ENCODE measurements around the gene SF3B1. TPM values are rescaled to one million over a fixed set of nuclear protein-coding genes. Genes with fewer than 3 reads are reported as not detected.
"Not testable (repeated sequence)": the region's sequence is repeated elsewhere in the genome, so short reads cannot be mapped to it uniquely, and the experiment has no call there.

The SF3B1 gene
- total RNA-seq, 2 donors from 2014 or later = 361 to 396 TPM

GRCh38 chr2:197349699-197350098 is 85.1 kb downstream of the SF3B1 start:
- TF ChIP-seq POLR2A (IDR thresholded peaks at IDR 0.05) = no peak
- TF ChIP-seq CTCF (IDR thresholded peaks at IDR 0.05) = no peak
- ATAC-seq (no peak), DNase-seq (no peak)
- no peaks in the 10 kb centered on the region for H3K27me3 ChIP-seq
- no peaks in the 10 kb centered on the region for H3K4me1 ChIP-seq
- H3K9me3 ChIP-seq = no peaks in the 10 kb centered on the region
- intact Hi-C loops (cut with DNase I) = no loop called here
- no peak overlapping the region for H3K4me3 ChIP-seq
- WGBS, 2 donors = 75 to 87% methylated on average over 2 of the region's 2 CpGs
- H3K36me3 ChIP-seq (replicated peaks in 1 of 2; ENCODE audit: insufficient read depth in 1 of 2, low read depth in 2 of 2) = no peaks in the 10 kb centered on the region
- H3K27ac ChIP-seq = no peak overlapping the region

- DNase-seq (no peak), ATAC-seq (no peak)
- no peak for TF ChIP-seq CTCF (IDR thresholded peaks at IDR 0.05)
- TF ChIP-seq POLR2A (IDR thresholded peaks at IDR 0.05) = no peak
- 52 to 64% methylated on average over 4 to 5 of the region's 5 CpGs for WGBS, 2 donors
- Histone ChIP-seq H3K27me3 (no peaks in the 10 kb centered on the region), H3K27ac (no peak overlapping the region), H3K9me3 (no peaks in the 10 kb centered on the region), H3K4me3 (no peak overlapping the region), H3K36me3 (replicated peaks in 1 of 2; ENCODE audit: insufficient read depth in 1 of 2, low read depth in 2 of 2) (no peaks in the 10 kb centered on the region), H3K4me1 (no peaks in the 10 kb centered on the region)
- intact Hi-C loops (cut with DNase I) = no loop called here
These were observed 86.0 kb downstream of the SF3B1 start for GRCh38 chr2:197348721-197349360.

GRCh38 chr2:197345846-197346370 is 88.9 kb downstream of the SF3B1 start:
- Histone ChIP-seq H3K9me3 (no peaks in the 10 kb centered on the region), H3K4me3 (no peak overlapping the region), H3K27me3 (no peaks in the 10 kb centered on the region), H3K4me1 (no peaks in the 10 kb centered on the region), H3K36me3 (replicated peaks in 1 of 2; ENCODE audit: insufficient read depth in 1 of 2, low read depth in 2 of 2) (no peaks in the 10 kb centered on the region), H3K27ac (no peak overlapping the region)
- DNase-seq (no peak), ATAC-seq (no peak)
- WGBS, 2 donors = 87 to 88% methylated on average over 5 of the region's 5 CpGs
- TF ChIP-seq POLR2A (IDR thresholded peaks at IDR 0.05) (no peak), CTCF (IDR thresholded peaks at IDR 0.05) (no peak)
- intact Hi-C loops (cut with DNase I) = no loop called here

GRCh38 chr2:197343968-197344367 is 90.9 kb downstream of the SF3B1 start:
- H3K4me3 ChIP-seq; DNase-seq; H3K27me3 ChIP-seq; ATAC-seq; H3K36me3 ChIP-seq (replicated peaks in 1 of 2; ENCODE audit: insufficient read depth in 1 of 2, low read depth in 2 of 2); H3K9me3 ChIP-seq; H3K27ac ChIP-seq; intact Hi-C loops (cut with DNase I); H3K4me1 ChIP-seq: not testable (repeated sequence)
- 78 to 81% methylated on average over 5 of the region's 5 CpGs for WGBS, 2 donors

GRCh38 chr2:197340591-197340990 is 94.2 kb downstream of the SF3B1 start:
- no peaks in the 10 kb centered on the region for H3K36me3 ChIP-seq (replicated peaks in 1 of 2; ENCODE audit: insufficient read depth in 1 of 2, low read depth in 2 of 2)
- H3K27me3 ChIP-seq = no peaks in the 10 kb centered on the region
- no peaks in the 10 kb centered on the region for H3K9me3 ChIP-seq
- TF ChIP-seq POLR2A (IDR thresholded peaks at IDR 0.05) (no peak), CTCF (IDR thresholded peaks at IDR 0.05) (no peak)
- ATAC-seq (no peak), DNase-seq (no peak)
- no peaks in the 10 kb centered on the region for H3K4me1 ChIP-seq
- no peak overlapping the region for H3K4me3 ChIP-seq
- H3K27ac ChIP-seq = no peak overlapping the region
- WGBS, 2 donors = 81 to 86% methylated on average over 5 of the region's 5 CpGs
- intact Hi-C loops (cut with DNase I) = no loop called here

Small RNA genes lying within 50 kb of the gene (small RNA-seq; reads per million reads assigned to genes)
- gene RF00394 (not detected), gene RNU6-1029P (not detected)

Other genes starting within 250 kb of the SF3B1 start
- 10 to 100 TPM; 12.2 TPM for gene ANKRD44, start 124.2 kb downstream of the SF3B1 start, total RNA-seq
- 1 to 10 TPM; 5.3 to 9.6 TPM for gene COQ10B, start 18.5 kb upstream of the SF3B1 start, total RNA-seq
- gene HSPD1, start 64.8 kb upstream of the SF3B1 start, total RNA-seq = 100 to 1,000 TPM in 1 of 2 donors, 10 to 100 TPM in 1; 81.4 to 117 TPM
- 10 to 100 TPM; 40.2 to 99.5 TPM for gene HSPE1, start 65.4 kb upstream of the SF3B1 start, total RNA-seq
- gene MOB4, start 81.0 kb upstream of the SF3B1 start, total RNA-seq = 10 to 100 TPM in 1 of 2 donors, 1 to 10 TPM in 1; 5.3 to 16.1 TPM
- gene RFTN2, start 240.6 kb upstream of the SF3B1 start, total RNA-seq = 10 to 100 TPM in 1 of 2 donors, 1 to 10 TPM in 1; 1.3 to 11.9 TPM